Upper lobe of right lung (tissue), 1 donor: ENCODE data around the gene NUP133. TPM values are rescaled to one million over a fixed set of nuclear protein-coding genes. Genes with fewer than 3 reads are reported as not detected.
"Not testable (repeated sequence)": the region's sequence is repeated elsewhere in the genome, so short reads cannot be mapped to it uniquely, and the experiment has no call there.

ENCODE experiments used
- ATAC-seq: fragments of 200-7000 bp; cut with Tn5 transposase; one replicate; pipeline ENCODE4 v1.9.1; 2020; ENCODE audit warnings: mild to moderate bottlenecking, moderate library complexity
- DNase-seq: peaks from one replicate; pipeline ENCODE4 v3.0.0-alpha.2; 2020
- H3K27ac ChIP-seq: fragments of 200-600 bp; one replicate; pipeline ENCODE4 v1.8.0; 2022
- H3K27me3 ChIP-seq: fragments of 200-600 bp; one replicate; pipeline ENCODE4 v1.8.0; 2022; ENCODE audit warnings: mild to moderate bottlenecking
- H3K36me3 ChIP-seq: fragments of 200-600 bp; one replicate; pipeline ENCODE4 v1.8.0; 2022
- H3K4me1 ChIP-seq: fragments of 200-600 bp; one replicate; pipeline ENCODE4 v1.8.0; 2022
- H3K4me3 ChIP-seq: fragments of 200-600 bp; one replicate; pipeline ENCODE4 v1.8.0; 2022; ENCODE audit warnings: mild to moderate bottlenecking
- H3K9me3 ChIP-seq: fragments of 200-600 bp; one replicate; pipeline ENCODE4 v1.8.0; 2022
- intact Hi-C: fragments of 100-400 bp; cut with DNase I; formaldehyde crosslinking; loops from one replicate; pipeline ENCODE4 v1.11.0; 2022
- total RNA-seq: library from RNA; stranded (reverse); fragmentation: NEBNext Ultra II Directional; extraction: Animal tissue kit (Norgen Biotek cat#: 25700); gene quantifications from one replicate; pipeline ENCODE4 v1.2.1, GENCODE V29; 2021
- TF ChIP-seq, protein P1 (sequence below): fragments of 200-600 bp; IDR thresholded peaks from one replicate; pipeline ENCODE4 v1.8.0; 2022; ENCODE audit warnings: antibody characterized with exemption
- donor health status: DM: no; HTN: yes; CAD: no; lungs with severe emphysema.

The NUP133 gene
- total RNA-seq, 1 donor from 2014 or later = 33.8 TPM

DNA sequence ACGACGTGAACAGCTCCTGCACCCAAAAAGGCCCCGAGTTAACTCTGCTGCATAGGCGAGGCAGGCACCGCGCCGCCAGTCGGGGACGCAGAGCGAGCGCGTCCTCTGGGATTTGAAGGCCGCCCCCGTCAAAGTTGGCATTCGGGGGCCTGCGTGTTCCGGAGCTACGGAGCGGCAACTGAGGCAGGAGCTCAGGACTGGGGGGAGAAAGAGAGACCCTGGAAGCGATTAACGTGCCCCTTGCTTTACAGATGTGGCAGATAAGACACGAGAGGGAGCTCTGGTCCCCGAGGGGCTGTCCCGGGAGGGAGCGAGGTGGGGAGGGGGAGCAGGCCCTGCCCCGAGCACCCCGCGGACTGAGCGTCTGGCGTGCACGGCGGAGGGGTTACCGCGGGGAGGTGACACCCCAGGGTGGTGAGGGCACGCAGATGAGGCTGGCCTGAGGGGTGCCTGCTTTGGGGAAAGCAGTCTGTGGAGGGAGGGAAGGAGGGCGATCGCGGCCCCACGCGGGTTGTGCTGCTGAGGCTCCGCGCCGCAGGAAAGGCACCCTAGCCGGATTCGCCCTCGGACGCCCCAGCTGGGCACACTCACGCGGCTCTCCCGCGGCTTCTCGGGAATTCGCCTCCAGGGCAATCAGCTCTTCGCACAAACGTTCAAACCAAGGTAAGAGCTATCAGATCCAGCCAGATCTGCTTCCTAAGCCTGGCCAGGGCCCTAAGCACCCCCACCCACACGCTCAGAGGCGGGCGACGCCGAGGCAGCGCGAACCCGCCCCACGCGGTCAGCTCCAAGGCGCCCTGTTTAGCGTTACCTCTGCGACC is 100.7 kb downstream of the NUP133 start:
- DNase-seq (peak; percentile 58), ATAC-seq (no peak)
- no peaks in the 10 kb centered on the region for H3K36me3 ChIP-seq
- intact Hi-C loops = no loop called here
- no peak overlapping the region for H3K27ac ChIP-seq
- H3K27me3 ChIP-seq = peaks cover 54% of the 10 kb centered on the region
- H3K4me1 ChIP-seq = peaks cover 22% of the 10 kb centered on the region
- TF ChIP-seq, protein P1, sequence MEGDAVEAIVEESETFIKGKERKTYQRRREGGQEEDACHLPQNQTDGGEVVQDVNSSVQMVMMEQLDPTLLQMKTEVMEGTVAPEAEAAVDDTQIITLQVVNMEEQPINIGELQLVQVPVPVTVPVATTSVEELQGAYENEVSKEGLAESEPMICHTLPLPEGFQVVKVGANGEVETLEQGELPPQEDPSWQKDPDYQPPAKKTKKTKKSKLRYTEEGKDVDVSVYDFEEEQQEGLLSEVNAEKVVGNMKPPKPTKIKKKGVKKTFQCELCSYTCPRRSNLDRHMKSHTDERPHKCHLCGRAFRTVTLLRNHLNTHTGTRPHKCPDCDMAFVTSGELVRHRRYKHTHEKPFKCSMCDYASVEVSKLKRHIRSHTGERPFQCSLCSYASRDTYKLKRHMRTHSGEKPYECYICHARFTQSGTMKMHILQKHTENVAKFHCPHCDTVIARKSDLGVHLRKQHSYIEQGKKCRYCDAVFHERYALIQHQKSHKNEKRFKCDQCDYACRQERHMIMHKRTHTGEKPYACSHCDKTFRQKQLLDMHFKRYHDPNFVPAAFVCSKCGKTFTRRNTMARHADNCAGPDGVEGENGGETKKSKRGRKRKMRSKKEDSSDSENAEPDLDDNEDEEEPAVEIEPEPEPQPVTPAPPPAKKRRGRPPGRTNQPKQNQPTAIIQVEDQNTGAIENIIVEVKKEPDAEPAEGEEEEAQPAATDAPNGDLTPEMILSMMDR = no peak
- peak overlapping the region; percentile 33 for H3K4me3 ChIP-seq
- no peaks in the 10 kb centered on the region for H3K9me3 ChIP-seq

DNA sequence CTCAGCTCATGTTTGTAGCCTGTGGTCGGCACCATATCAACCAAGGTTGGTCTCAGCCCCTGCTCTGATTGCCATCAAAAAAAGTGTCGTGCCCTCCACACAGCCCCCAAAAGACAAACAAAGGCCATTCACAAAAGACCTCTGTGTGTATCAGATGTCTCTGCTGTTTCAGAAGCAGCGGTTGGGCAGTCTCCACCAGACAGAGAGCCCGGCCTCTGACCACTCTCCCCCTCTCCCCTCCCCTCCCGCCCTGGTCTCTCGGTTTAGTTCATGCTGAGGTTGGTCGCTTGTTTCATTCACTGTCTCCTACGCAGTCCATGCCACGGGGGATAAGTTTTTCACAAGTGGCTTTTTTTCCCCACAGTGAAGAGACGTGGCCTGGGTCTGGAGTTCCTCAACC is 101.3 kb downstream of the NUP133 start:
- H3K4me1 ChIP-seq = peaks cover 22% of the 10 kb centered on the region
- TF ChIP-seq, protein P1 = no peak
- H3K27me3 ChIP-seq = peaks cover 55% of the 10 kb centered on the region
- H3K4me3 ChIP-seq = no peak overlapping the region
- DNase-seq (no peak), ATAC-seq (no peak)
- H3K9me3 ChIP-seq = no peaks in the 10 kb centered on the region
- intact Hi-C loops = no loop called here
- H3K27ac ChIP-seq = no peak overlapping the region
- H3K36me3 ChIP-seq = no peaks in the 10 kb centered on the region

DNA sequence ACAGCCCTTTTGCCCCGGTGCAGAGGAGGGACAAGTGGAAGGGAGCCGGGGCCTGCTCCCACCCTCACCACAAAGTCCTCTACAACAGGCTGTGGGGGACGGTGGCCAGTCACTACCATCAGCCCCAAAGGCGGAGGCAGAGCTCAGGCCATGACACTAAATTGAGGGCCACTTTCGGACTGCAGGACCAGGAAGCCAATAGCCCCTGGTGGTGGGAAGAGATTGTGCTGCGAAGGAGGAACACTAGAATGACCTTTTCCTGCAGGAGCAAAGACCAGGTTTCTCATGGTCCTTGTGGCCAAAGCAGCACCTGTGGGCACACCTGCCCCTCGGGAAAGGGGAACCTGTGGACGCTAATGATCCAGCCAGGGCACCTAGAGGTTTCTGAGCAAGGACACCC is 104.6 kb downstream of the NUP133 start:
- no peaks in the 10 kb centered on the region for H3K36me3 ChIP-seq
- H3K27ac ChIP-seq = no peak overlapping the region
- DNase-seq (peak; percentile 55), ATAC-seq (no peak)
- peaks cover 63% of the 10 kb centered on the region for H3K27me3 ChIP-seq
- H3K4me3 ChIP-seq = no peak overlapping the region
- H3K4me1 ChIP-seq = peaks cover 9% of the 10 kb centered on the region
- no peaks in the 10 kb centered on the region for H3K9me3 ChIP-seq
- TF ChIP-seq, protein P1 = no peak
- intact Hi-C loops = no loop called here

DNA sequence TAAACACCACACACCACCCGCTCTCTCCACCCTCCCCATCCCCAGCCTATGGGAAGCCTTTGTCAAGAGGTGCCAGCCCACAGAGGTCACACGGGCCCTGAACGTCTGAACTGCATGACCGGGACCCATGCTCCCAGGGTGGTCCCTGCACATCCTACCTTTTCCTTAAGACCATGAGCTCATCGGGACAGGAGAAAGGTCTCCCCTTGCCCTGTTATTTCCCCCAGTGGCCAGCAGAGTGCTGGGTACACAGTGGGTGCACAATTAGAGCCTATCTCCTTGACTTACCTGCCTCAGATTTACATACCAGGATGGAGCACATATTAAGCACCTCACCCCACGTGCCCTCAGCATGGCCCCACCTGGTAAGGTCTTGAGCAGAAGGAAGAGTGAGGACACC is 105.1 kb downstream of the NUP133 start:
- no peak overlapping the region for H3K4me3 ChIP-seq
- H3K4me1 ChIP-seq = peaks cover 9% of the 10 kb centered on the region
- no peak overlapping the region for H3K27ac ChIP-seq
- peak; percentile 41 for DNase-seq
- no peaks in the 10 kb centered on the region for H3K9me3 ChIP-seq
- ATAC-seq = no peak
- H3K36me3 ChIP-seq = no peaks in the 10 kb centered on the region
- peaks cover 57% of the 10 kb centered on the region for H3K27me3 ChIP-seq
- TF ChIP-seq, protein P1 = no peak
- intact Hi-C loops = no loop called here

DNA sequence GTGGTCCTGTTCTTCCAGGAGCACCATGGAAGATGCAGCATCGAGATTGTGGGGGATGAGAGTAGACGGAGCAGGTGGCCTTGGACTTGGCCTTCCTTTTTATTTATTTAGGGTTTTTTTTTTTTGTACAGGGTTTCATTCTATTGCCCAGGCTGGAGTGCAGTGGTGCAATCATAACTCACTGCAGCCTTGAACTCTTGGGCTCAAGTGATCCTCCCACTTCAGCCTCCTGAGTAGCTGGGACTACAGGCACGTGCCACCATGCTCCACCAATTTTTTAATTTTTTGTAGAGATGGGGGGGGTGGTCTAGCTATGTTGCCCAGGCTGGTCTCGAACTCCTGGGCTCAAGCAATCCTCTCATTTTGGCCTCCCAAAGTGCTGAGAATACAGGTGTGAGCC is 105.8 kb downstream of the NUP133 start:
- peak; percentile 3 for DNase-seq
- peaks cover 51% of the 10 kb centered on the region for H3K27me3 ChIP-seq
- H3K4me3 ChIP-seq = not testable (repeated sequence)

DNA sequence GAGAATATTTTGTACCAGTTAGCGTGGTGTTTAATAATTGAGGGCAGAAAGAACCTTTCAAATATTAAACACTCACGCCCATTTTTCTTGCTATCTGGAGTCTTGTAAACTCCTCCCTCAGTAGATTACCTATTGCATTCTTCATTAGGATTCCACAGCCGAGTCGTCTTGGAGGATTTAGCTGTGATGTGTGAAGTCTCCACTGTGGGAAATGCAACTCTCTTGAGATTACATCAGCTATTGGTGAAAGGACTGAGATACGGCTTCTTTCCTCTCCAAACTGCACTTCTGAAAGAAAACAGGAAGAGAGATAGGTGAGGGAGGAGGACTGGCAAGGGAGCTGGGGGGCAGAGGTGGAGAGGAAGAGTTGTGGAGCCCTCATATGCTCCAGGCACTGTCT is 110.4 kb downstream of the NUP133 start:
- Histone ChIP-seq H3K4me1 (no peaks in the 10 kb centered on the region), H3K4me3 (no peak overlapping the region), H3K9me3 (no peaks in the 10 kb centered on the region), H3K36me3 (no peaks in the 10 kb centered on the region), H3K27ac (no peak overlapping the region), H3K27me3 (peaks cover 36% of the 10 kb centered on the region)
- TF ChIP-seq, protein P1 = no peak
- ATAC-seq = no peak
- DNase-seq = no peak
- intact Hi-C loops = no loop called here

More for the DNA sequence above, 105.8 kb downstream of the NUP133 start:
- H3K9me3 ChIP-seq, ATAC-seq, H3K4me1 ChIP-seq, H3K27ac ChIP-seq, intact Hi-C loops, H3K36me3 ChIP-seq: not testable (repeated sequence)
